GM12878 (cell line): Measurements from ENCODE around the gene AP3S1. TPM values are rescaled to one million over a fixed set of nuclear protein-coding genes. Genes with fewer than 3 reads are reported as not detected.

Source experiments
- ATAC-seq: fragments of 200-7000 bp; cut with Tn5 transposase; 3 replicates; pipeline ENCODE4 v1.9.1; 2020; ENCODE audit warnings: mild to moderate bottlenecking, moderate library complexity
- BruUV-seq: library from RNA; stranded (reverse); fragments of 400-500 nt; replicated peaks from 2 replicates; lab custom pipeline; 2021; lab: Mats Ljungman, UMichigan
- CTCF ChIA-PET: fragments of 300-600 bp; sonication (Branson Sonifier 250); formaldehyde crosslinking; extraction: SDS; loops from one replicate; lab custom pipeline; 2021; ENCODE audit warnings: inconsistent platforms; lab: Yijun Ruan, JAX
- POLR2A ChIA-PET: fragments of 350-600 bp; formaldehyde crosslinking; extraction: SDS; loops from one replicate; lab custom pipeline; 2021; ENCODE audit warnings: inconsistent platforms; lab: Charles Lee
- RAD21 ChIA-PET: fragments of 300-600 bp; sonication (Branson Sonifier 250); formaldehyde crosslinking; loops from one replicate; lab custom pipeline; 2023; ENCODE audit warnings: antibody characterized with exemption; ENCODE audit not compliant: unreplicated experiment; lab: Charles Lee
- SMC1A ChIA-PET: fragments of 300-600 bp; sonication (Branson Sonifier 250); formaldehyde crosslinking; loops from one replicate; lab custom pipeline; 2023; ENCODE audit not compliant: unreplicated experiment, uncharacterized antibody; lab: Charles Lee
- DNase-seq: peaks from one replicate; pipeline ENCODE4 v3.0.0-alpha.2; 2011; ENCODE audit warnings: low read depth, low spot score
- FAIRE-seq: peaks from 3 replicates; lab custom pipeline; 2011; peaks lifted over from hg19 to GRCh38; lab: Jason Lieb, UNC
- H2AFZ ChIP-seq: 2 replicates; pipeline ENCODE4 v1.6.0; 2011; ENCODE audit warnings: low read depth, low read length, control low read depth; ENCODE audit not compliant: control insufficient read depth
- H3K27ac ChIP-seq: 2 replicates; pipeline ENCODE4 v1.5.1; 2011; ENCODE audit warnings: control low read depth; ENCODE audit not compliant: control insufficient read depth, insufficient read depth
- H3K27me3 ChIP-seq, 2 experiments: replicated peaks in 1 of 2; 2 replicates each; pipeline versions ENCODE4 v1.6.0 to v1.6.1; 2011; ENCODE audit warnings: low read length in 1 of 2; ENCODE audit not compliant: control insufficient read depth in 2 of 2, insufficient read depth in 2 of 2
- H3K36me3 ChIP-seq, 2 experiments: 2 replicates each; pipeline ENCODE4 v1.5.1; 2011; ENCODE audit warnings: low read length in 1 of 2; ENCODE audit not compliant: control insufficient read depth in 2 of 2, insufficient read depth in 2 of 2
- H3K4me1 ChIP-seq: 2 replicates; pipeline ENCODE4 v1.6.1; 2011; ENCODE audit warnings: mild to moderate bottlenecking, low read length, moderate library complexity, mixed read lengths; ENCODE audit not compliant: control insufficient read depth, insufficient read depth
- H3K4me2 ChIP-seq: 2 replicates; pipeline ENCODE4 v1.6.0; 2011; ENCODE audit warnings: control low read depth; ENCODE audit not compliant: control insufficient read depth, insufficient read depth
- H3K4me3 ChIP-seq: fragments of 200-600 bp; sonication (generic); 2 replicates; pipeline ENCODE4 v1.5.1; 2016
- H3K79me2 ChIP-seq: 2 replicates; pipeline ENCODE4 v1.6.0; 2011; ENCODE audit warnings: low read length; ENCODE audit not compliant: control insufficient read depth, insufficient read depth
- H3K9ac ChIP-seq: 2 replicates; pipeline ENCODE4 v1.8.0; 2011; ENCODE audit warnings: low read length, control low read depth, mixed read lengths; ENCODE audit not compliant: control insufficient read depth, insufficient read depth
- H3K9me3 ChIP-seq: replicated peaks from 3 replicates; pipeline ENCODE4 v1.5.1; 2011; ENCODE audit warnings: mild to moderate bottlenecking, low read length; ENCODE audit not compliant: control insufficient read depth, insufficient read depth
- H4K20me1 ChIP-seq: 2 replicates; pipeline ENCODE4 v1.6.0; 2011; ENCODE audit not compliant: control insufficient read depth, insufficient read depth
- ATF2 ChIP-seq: IDR thresholded peaks from 2 replicates; pipeline ENCODE4 v1.6.1; 2012; ENCODE audit warnings: low read length, inconsistent platforms
- ATF7 ChIP-seq: fragments of 450-650 bp; IDR thresholded peaks from 2 replicates; pipeline ENCODE4 v1.6.1; 2016; ENCODE audit warnings: low read depth, mild to moderate bottlenecking
- CBFB ChIP-seq: IDR thresholded peaks from 2 replicates; pipeline ENCODE4 v1.6.1; 2016; ENCODE audit warnings: antibody characterized with exemption, low read depth
- EZH2 ChIP-seq: IDR thresholded peaks from 2 replicates; pipeline ENCODE4 v1.6.1; 2012; ENCODE audit warnings: low read depth, mild to moderate bottlenecking, control low read depth, inconsistent platforms, low read length, borderline replicate concordance; ENCODE audit not compliant: control insufficient read depth
- NFYA ChIP-seq: IDR thresholded peaks from 2 replicates; pipeline ENCODE4 v1.6.1; 2011; ENCODE audit warnings: low read depth, mild to moderate bottlenecking, low read length, improper control_type of control experiment, borderline replicate concordance
- PAX8 ChIP-seq: fragments of 450-650 bp; IDR thresholded peaks from 2 replicates; pipeline ENCODE4 v1.6.1; 2017; ENCODE audit warnings: mild to moderate bottlenecking, moderate library complexity
- POLR2AphosphoS5 ChIP-seq: IDR thresholded peaks from 2 replicates; pipeline ENCODE4 v1.6.1; 2011; ENCODE audit warnings: mild to moderate bottlenecking, low read length, inconsistent platforms
- POU2F2 ChIP-seq: IDR thresholded peaks from 3 replicates; pipeline ENCODE4 v1.6.1; 2011; ENCODE audit warnings: low read depth, mild to moderate bottlenecking, low read length, borderline replicate concordance
- RB1 ChIP-seq: fragments of 450-650 bp; formaldehyde crosslinking; IDR thresholded peaks from 2 replicates; pipeline ENCODE4 v1.6.1; 2017; ENCODE audit warnings: mild to moderate bottlenecking, borderline replicate concordance
- RBBP5 ChIP-seq: fragments of 200-600 bp; sonication (generic); conservative IDR thresholded peaks from 2 replicates; pipeline ENCODE4 v1.6.1; 2016
- SIX5 ChIP-seq: IDR thresholded peaks from 2 replicates; pipeline ENCODE4 v1.6.1; 2011; ENCODE audit warnings: mild to moderate bottlenecking, low read depth, low read length, moderate library complexity; ENCODE audit not compliant: severe bottlenecking
- SMC3 ChIP-seq: IDR thresholded peaks from 2 replicates; pipeline ENCODE4 v1.6.1; 2011; ENCODE audit warnings: low read length, improper control_type of control experiment, borderline replicate concordance
- SREBF2 ChIP-seq: IDR thresholded peaks from 2 replicates; pipeline ENCODE4 v1.6.1; 2012; ENCODE audit warnings: mild to moderate bottlenecking, low read length
- STAT1 ChIP-seq: fragments of 450-650 bp; conservative IDR thresholded peaks from 2 replicates; pipeline ENCODE4 v1.6.1; 2014; ENCODE audit warnings: antibody characterized with exemption, mild to moderate bottlenecking
- SUPT20H ChIP-seq: IDR thresholded peaks from 2 replicates; pipeline ENCODE4 v1.6.1; 2011; ENCODE audit warnings: low read depth, mild to moderate bottlenecking, low read length, moderate library complexity, borderline replicate concordance; ENCODE audit not compliant: control insufficient read depth
- USF2 ChIP-seq: IDR thresholded peaks from 2 replicates; pipeline ENCODE4 v1.6.1; 2011; ENCODE audit warnings: low read depth, low read length, improper control_type of control experiment, borderline replicate concordance
- ZNF207 ChIP-seq: fragments of 450-650 bp; IDR thresholded peaks from 2 replicates; pipeline ENCODE4 v1.6.1; 2014; ENCODE audit warnings: antibody characterized with exemption, mild to moderate bottlenecking, borderline replicate concordance
- WGBS: methylation state at CpG from one replicate; pipeline ENCODE4 v1.1.6; 2016; ENCODE audit warnings: low lambda C conversion rate; ENCODE audit not compliant: insufficient replicate concordance, insufficient coverage; ENCODE audit errors: missing lambda C conversion rate; 5-methylcytosine and 5-hydroxymethylcytosine counted together
- in situ Hi-C: fragments of 300-500 bp; cut with MboI; formaldehyde crosslinking; loops from 9 replicates; pipeline ENCODE4 v1.14.3; 2018; ENCODE audit warnings: mixed read lengths
- intact Hi-C: fragments of 100-400 bp; cut with micrococcal nuclease; formaldehyde crosslinking; loops from one replicate; pipeline ENCODE4 v1.14.2; 2022; ENCODE audit not compliant: unreplicated experiment
- polyA plus RNA-seq, 11 experiments: library from polyadenylated mRNA; depleted of rRNA in 4 of 11; unstranded in 6 of 11; stranded (reverse) in 5 of 11; fragments of >200 nt; fragmentation: Nextera tagmentation in 4 of 11; fragmentation: Illumina TruSeq in 1 of 11; extraction: Ambion mirVana in 4 of 11; extraction: Trizol in 1 of 11; gene quantifications; 1 replicate in 1 of 11; 2 replicates in 10 of 11; pipeline versions ENCODE4 v1.2.1 to v1.2.3, GENCODE V29; 2011 to 2016; ENCODE audit warnings: inconsistent platforms in 2 of 11, missing spikeins in 2 of 11, low read depth in 1 of 11
- total RNA-seq, 4 experiments: library from RNA; depleted of rRNA in 3 of 4; stranded (reverse); fragments of >200 nt in 3 of 4; fragmentation: Illumina TruSeq in 1 of 4; extraction: Trizol in 1 of 4; gene quantifications; 2 replicates each; pipeline versions ENCODE4 v1.2.1 to v1.2.3, GENCODE V29; 2013 to 2021
- TF ChIP-seq, protein P1 (sequence below): IDR thresholded peaks from 2 replicates; pipeline ENCODE4 v1.6.1; 2012; ENCODE audit warnings: low read depth, low read length, improper control_type of control experiment

AP3S1 gene
- total and polyA plus RNA-seq, 10 of the 15 experiments (the other 5 are each of a cell fraction or from before 2014, with no cell fraction given): 36.4 to 137 (median 67.5) TPM

GRCh38 chr5:115858396-115858795, 16.7 kb downstream of the AP3S1 start:
- Histone ChIP-seq H3K79me2 (peaks cover 64% of the 10 kb centered on the region), H4K20me1 (no peaks in the 10 kb centered on the region), H3K4me3 (no peak overlapping the region), H3K4me1 (no peaks in the 10 kb centered on the region), H3K4me2 (peak overlapping the region; percentile 26), H3K27ac (peak overlapping the region; percentile 42; the same call in 1 of the 2 replicates), H3K9me3 (peaks cover 6% of the 10 kb centered on the region), H3K9ac (no peak overlapping the region), H2AFZ (no peak overlapping the region)
- RAD21 ChIA-PET: interaction anchor here (0.6 kb wide), 1 partner anchor 9 kb away, joined by 3 read pairs; no protein-coding TSS in a partner anchor
- intact Hi-C loops: no loop called here
- SMC1A ChIA-PET: interaction anchor here (0.7 to 1.3 kb wide), 3 partner anchors 9 to 177 kb away, joined by 3 read pairs; no protein-coding TSS in a partner anchor
- no TSS peak for BruUV-seq
- 85% methylated on average over 3 of the region's 3 CpGs for WGBS
- no peak for DNase-seq
- no peak for FAIRE-seq
- in situ Hi-C loops: no loop called here
- POLR2A ChIA-PET: no interaction called here
- no peak; the same call in 2 of the 3 replicates for ATAC-seq
- CTCF ChIA-PET: interaction anchor here (0.7 kb wide), 1 partner anchor 23 kb away, joined by 3 read pairs; no protein-coding TSS in a partner anchor
- no peak for TF ChIP-seq SIX5
- TF ChIP-seq PAX8: no peak
- no peak for TF ChIP-seq RBBP5
- no peak for TF ChIP-seq EZH2
- no peak for TF ChIP-seq POLR2AphosphoS5
- no peak for TF ChIP-seq USF2
- TF ChIP-seq, protein P1, sequence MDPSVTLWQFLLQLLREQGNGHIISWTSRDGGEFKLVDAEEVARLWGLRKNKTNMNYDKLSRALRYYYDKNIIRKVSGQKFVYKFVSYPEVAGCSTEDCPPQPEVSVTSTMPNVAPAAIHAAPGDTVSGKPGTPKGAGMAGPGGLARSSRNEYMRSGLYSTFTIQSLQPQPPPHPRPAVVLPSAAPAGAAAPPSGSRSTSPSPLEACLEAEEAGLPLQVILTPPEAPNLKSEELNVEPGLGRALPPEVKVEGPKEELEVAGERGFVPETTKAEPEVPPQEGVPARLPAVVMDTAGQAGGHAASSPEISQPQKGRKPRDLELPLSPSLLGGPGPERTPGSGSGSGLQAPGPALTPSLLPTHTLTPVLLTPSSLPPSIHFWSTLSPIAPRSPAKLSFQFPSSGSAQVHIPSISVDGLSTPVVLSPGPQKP: no peak
- TF ChIP-seq RB1: no peak
- TF ChIP-seq NFYA: no peak
- no peak for TF ChIP-seq CBFB
- TF ChIP-seq ATF7: no peak
- TF ChIP-seq ZNF207: no peak
- no peak for TF ChIP-seq SUPT20H
- no peak for TF ChIP-seq STAT1
- TF ChIP-seq ATF2: no peak
- TF ChIP-seq POU2F2: no peak
- no peak for TF ChIP-seq SREBF2
- no peak for TF ChIP-seq SMC3
- TF ChIP-seq, all 136 proteins: peak for 0
- Histone ChIP-seq H3K27me3 (no peaks in the 10 kb centered on the region), H3K36me3 (no peaks in the 10 kb centered on the region)
